Measurements from ENCODE around the gene ZNF629. TPM values are rescaled to one million over a fixed set of nuclear protein-coding genes. Genes with fewer than 3 reads are reported as not detected.

ZNF629 gene
- total RNA-seq, 1 experiment from 2014 or later, result 18.4 TPM

DNA sequence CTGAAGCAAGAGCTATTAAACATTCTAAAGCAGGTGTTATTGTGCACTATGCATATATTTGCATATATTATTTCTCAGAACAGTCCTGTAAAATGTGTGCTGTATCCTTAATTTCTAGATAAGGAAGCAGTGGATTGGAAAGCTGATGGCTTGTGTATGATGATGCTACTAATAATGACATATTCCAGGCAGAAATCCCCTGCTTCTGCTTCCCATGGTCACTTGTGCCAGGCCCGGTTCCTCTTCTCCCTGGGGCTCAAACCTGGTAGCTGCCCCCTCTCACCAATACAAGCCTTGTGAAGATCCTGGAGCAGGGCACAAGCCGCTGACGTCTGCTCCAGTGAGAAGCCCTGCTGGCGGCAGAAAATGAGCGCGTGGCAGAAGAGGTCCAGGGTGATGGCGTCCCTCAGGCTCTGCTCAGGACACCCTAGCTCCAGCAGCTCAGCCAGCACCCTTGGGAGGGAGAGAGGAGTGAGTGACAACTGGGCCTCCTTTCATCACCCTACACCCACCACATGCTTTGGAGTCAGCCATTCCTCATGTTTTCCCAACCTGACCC lies 26.9 kb downstream of the ZNF629 start (continued):
- TF ChIP-seq, protein P1, sequence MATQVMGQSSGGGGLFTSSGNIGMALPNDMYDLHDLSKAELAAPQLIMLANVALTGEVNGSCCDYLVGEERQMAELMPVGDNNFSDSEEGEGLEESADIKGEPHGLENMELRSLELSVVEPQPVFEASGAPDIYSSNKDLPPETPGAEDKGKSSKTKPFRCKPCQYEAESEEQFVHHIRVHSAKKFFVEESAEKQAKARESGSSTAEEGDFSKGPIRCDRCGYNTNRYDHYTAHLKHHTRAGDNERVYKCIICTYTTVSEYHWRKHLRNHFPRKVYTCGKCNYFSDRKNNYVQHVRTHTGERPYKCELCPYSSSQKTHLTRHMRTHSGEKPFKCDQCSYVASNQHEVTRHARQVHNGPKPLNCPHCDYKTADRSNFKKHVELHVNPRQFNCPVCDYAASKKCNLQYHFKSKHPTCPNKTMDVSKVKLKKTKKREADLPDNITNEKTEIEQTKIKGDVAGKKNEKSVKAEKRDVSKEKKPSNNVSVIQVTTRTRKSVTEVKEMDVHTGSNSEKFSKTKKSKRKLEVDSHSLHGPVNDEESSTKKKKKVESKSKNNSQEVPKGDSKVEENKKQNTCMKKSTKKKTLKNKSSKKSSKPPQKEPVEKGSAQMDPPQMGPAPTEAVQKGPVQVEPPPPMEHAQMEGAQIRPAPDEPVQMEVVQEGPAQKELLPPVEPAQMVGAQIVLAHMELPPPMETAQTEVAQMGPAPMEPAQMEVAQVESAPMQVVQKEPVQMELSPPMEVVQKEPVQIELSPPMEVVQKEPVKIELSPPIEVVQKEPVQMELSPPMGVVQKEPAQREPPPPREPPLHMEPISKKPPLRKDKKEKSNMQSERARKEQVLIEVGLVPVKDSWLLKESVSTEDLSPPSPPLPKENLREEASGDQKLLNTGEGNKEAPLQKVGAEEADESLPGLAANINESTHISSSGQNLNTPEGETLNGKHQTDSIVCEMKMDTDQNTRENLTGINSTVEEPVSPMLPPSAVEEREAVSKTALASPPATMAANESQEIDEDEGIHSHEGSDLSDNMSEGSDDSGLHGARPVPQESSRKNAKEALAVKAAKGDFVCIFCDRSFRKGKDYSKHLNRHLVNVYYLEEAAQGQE (IDR thresholded peaks at IDR 0.05; ENCODE audit: low read depth), result no peak
- TF ChIP-seq, protein P2, sequence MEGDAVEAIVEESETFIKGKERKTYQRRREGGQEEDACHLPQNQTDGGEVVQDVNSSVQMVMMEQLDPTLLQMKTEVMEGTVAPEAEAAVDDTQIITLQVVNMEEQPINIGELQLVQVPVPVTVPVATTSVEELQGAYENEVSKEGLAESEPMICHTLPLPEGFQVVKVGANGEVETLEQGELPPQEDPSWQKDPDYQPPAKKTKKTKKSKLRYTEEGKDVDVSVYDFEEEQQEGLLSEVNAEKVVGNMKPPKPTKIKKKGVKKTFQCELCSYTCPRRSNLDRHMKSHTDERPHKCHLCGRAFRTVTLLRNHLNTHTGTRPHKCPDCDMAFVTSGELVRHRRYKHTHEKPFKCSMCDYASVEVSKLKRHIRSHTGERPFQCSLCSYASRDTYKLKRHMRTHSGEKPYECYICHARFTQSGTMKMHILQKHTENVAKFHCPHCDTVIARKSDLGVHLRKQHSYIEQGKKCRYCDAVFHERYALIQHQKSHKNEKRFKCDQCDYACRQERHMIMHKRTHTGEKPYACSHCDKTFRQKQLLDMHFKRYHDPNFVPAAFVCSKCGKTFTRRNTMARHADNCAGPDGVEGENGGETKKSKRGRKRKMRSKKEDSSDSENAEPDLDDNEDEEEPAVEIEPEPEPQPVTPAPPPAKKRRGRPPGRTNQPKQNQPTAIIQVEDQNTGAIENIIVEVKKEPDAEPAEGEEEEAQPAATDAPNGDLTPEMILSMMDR (IDR thresholded peaks at IDR 0.05 in 2 of 3, conservative IDR thresholded peaks at IDR 0.05 in 1 of 3; ENCODE audit: borderline replicate concordance in 1 of 3, insufficient read depth in 1 of 3, low read depth in 2 of 3, low read length in 2 of 3), result no peak
- TF ChIP-seq SIN3A (IDR thresholded peaks at IDR 0.05; ENCODE audit: low read depth) (no peak), ZBTB33 (IDR thresholded peaks at IDR 0.05; ENCODE audit: extremely low read depth, insufficient replicate concordance, low read length) (no peak), CEBPB (IDR thresholded peaks at IDR 0.05; ENCODE audit: low read depth) (no peak)
- TF ChIP-seq, protein P3, sequence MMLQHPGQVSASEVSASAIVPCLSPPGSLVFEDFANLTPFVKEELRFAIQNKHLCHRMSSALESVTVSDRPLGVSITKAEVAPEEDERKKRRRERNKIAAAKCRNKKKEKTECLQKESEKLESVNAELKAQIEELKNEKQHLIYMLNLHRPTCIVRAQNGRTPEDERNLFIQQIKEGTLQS (IDR thresholded peaks at IDR 0.05), result no peak
